G401 (cell line): ENCODE results near the gene MYBBP1A. TPM values are rescaled to one million over a fixed set of nuclear protein-coding genes. Genes with fewer than 3 reads are reported as not detected.

Experiments used
- DNase-seq: peaks from one replicate; pipeline ENCODE4 v3.0.0-alpha.2; 2015; ENCODE audit warnings: low spot score
- in situ Hi-C: cut with HindIII; loops from 2 replicates; pipeline ENCODE4 v1.10.0; 2016; ENCODE audit warnings: low sequenced_read_pairs, mixed read lengths
- total RNA-seq: library from RNA; depleted of rRNA; stranded (reverse); fragments of >200 nt; shearing (Covaris generic); gene quantifications from 2 replicates; pipeline ENCODE4 v1.2.3, GENCODE V29; 2014

MYBBP1A gene
- total RNA-seq, 1 experiment from 2014 or later, result 89.3 TPM

DNA sequence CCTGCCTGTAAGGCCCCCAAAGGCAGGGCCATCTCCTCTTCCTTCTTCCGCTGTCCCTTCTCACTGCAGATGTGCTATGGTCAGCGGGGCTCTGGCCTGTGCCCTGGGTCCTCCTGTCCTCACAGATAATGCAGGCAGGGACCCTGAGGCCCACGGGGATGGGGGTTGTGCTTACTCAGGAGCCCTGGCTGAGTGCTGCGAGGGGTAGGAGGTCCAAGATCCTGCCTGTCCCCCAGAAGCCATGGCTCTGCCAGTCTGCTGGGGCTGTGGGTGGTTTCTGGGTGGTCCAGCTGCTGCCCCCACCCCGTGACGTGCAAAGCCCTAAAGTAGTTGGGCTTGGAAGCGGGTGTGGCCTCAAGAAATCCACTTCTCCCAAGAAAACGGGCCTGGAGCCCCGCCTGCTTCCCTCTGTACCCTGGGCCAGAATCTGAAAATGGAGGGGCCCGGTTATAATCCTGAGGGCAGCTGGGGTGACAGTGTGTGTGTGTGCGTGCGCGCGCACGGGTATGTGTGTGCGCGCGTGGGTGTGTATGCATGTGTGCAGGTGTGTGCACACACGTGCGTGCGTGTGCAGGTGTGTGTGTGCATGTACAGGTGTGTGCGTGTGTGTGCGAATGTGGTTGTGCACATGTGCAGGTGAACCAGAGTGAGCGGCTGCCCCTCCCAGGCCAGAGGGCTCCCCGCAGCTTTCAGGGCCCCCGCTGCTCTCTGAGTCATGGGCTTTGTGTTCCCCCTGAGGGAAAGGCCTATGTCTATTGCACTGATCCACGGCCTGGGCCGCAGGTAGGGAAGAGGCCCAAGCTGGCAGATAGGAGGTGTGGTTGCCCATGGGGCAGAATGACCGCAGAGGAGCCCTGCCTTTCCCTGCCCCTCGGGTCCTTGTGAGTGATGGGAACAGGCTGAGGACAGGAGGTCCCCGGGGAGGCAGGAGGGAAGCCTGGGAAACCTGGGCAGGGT is 42.8 kb downstream of the MYBBP1A start:
- in situ Hi-C loops, result no loop called here
- DNase-seq, result no peak

- DNase-seq, result no peak
- in situ Hi-C loops, result no loop called here
Observed at GRCh38 chr17:4511199-4511932, 43.8 kb downstream of the MYBBP1A start.

- DNase-seq, result no peak
- in situ Hi-C loops, result no loop called here
Observed at GRCh38 chr17:4510618-4510941, 44.6 kb downstream of the MYBBP1A start.

DNA sequence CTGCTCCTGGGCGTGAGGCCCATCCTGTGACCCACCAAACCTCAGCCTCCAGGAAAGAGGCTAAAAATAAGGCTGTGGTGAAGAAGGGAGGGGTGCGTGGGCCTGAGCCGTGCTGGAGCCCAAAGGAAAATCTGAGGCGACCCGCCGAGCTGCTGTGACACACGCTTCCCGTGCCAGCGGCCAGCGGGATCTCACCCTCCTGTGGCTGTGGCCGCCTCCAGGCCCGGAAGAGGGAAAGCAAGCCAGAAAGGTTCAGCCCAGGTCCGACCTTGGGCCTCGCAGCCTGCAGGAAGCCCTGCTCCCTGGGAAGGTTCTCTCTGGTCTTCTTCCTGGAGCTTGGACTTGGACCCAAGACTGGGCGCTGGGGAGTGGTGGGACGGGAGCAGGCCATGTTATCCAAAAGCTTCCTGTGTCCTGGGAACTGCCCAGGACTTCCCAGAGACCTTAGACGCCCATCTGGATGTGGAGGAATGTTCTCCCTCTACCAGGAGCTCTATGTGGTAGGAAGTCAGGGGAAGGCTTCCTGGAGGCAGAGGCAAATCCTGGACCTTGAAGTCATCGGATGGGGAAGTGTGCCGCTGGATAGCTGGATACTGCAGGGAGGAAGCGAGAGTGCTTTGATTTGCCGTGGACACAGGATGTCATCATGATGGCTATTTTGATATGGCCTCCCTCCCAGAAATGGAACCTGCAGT is 45.1 kb downstream of the MYBBP1A start:
- in situ Hi-C loops, result no loop called here
- DNase-seq, result no peak

DNA sequence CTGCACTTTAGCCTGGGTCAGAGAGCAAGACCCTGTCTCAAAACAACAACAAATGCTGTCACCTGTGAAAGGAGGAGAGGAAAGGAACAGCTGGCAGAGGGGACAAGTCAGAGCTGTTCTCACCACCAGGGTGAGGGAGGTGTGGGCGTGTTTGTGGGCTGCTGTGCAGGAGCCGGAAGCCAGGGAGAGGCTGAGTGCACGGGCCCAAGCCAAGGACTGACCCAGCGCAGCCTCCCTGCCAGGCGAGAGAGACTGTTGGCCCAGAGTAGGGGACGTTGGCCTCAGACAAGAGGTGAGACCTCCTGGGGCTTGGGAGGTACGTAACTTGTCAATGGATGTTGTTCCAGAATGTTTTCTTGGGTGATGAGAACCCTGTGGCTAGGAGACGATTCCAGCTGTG is 45.8 kb downstream of the MYBBP1A start:
- no peak for DNase-seq
- in situ Hi-C loops, result no loop called here

- in situ Hi-C loops, result no loop called here
Observed at GRCh38 chr17:4508207-4508606, 47.0 kb downstream of the MYBBP1A start.

GRCh38 chr17:4507361-4508111 is 47.6 kb downstream of the MYBBP1A start:
- in situ Hi-C loops, result no loop called here
- no peak for DNase-seq

More at GRCh38 chr17:4508207-4508606, 47.0 kb downstream of the MYBBP1A start:
- no peak for DNase-seq

DNA sequence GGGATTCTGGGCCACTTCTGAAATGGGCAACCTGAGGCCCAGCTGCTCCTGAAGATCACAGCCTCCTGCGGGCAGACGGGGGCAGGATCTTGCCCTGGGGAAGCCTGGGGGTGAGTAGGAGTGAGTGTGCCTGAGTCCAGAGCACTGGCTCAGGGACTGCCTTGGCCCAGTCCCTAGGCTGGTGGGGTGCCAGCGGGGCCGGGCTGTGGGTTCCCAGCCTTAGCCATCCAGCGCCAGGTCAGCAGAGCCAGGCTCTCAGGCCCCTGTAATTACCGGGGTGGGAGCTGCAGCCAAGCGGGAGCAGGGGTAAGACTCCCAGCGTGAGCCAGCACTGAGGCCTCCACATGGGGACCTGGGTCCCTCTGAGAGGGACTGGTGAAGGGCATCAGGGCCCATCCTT is 48.3 kb downstream of the MYBBP1A start:
- in situ Hi-C loops, result no loop called here
- no peak for DNase-seq

DNA sequence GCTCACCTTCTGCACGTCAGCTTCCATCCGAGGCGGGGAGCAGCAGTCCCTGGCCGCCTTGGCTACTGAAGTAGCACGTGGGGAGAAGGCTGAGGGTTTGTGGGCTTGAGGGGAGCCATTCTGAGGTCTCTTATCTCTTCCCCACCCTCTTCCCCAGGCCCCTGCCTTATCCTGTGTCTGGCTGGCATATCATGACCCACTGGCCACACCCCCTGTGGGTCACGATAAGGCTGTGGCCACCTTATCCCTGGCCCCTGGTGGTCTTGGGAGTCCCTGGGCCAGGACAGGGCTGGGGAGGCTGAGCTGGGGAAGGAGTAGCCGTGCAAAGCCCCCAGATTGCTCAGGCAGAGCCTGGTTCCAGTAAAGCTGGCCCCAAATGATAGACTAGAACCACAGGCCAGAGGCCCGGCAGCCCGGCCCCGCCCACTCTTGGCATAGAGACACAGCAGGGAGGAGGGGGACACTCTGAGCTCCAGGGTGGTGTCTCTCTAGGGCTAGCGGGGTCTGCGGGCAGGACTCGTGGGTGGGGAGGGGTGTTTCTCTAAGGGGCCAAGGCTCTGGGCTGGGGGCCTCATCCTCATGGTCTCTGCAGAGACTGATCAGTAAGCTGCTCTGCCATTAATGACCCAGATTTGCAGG is 48.9 kb downstream of the MYBBP1A start:
- no peak for DNase-seq
- in situ Hi-C loops, result no loop called here

GRCh38 chr17:4505187-4505586 is 50.0 kb downstream of the MYBBP1A start:
- no peak for DNase-seq
- in situ Hi-C loops, result no loop called here

- no peak for DNase-seq
- in situ Hi-C loops, result no loop called here
Observed at GRCh38 chr17:4504188-4504587, 51.0 kb downstream of the MYBBP1A start.

DNA sequence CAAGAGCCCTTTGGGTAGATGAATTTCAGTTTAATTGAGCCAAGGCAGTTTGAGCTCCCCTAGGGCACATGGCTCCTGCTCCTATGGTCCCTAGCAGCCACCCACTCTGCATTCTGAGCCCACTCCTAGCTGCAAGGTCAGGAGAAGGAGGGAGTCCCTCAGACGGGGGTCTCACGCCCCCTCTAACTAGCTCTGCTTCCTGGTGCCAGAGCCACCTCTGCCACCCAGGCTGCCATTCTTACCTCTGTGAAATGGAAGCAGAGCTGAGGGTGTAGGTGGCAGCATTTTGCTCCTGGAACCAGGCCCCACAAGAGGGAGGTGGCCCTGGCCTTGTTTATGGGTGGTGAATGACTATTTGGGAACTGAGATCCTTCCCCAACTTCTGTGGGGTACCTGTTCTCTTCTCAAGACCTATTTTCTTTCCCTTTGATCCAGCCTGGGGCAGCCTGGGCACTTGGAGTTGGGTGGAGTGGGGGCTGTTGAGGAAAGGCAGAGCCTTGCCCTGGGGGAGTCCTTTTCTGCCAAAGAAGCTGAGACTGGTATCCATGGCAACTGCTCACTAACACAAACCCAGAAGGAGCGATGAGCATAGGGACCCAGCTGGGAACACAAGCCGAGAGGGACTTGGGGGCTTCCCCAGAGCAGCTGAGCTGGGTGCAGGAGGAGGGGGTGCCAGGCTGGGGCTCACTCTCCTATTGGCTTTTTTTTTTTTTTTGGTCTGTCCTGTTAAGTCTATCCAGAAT is 51.7 kb downstream of the MYBBP1A start:
- no peak for DNase-seq
- in situ Hi-C loops, result no loop called here

GRCh38 chr17:4502466-4503154 is 52.6 kb downstream of the MYBBP1A start:
- in situ Hi-C loops, result no loop called here
- DNase-seq, result no peak

DNA sequence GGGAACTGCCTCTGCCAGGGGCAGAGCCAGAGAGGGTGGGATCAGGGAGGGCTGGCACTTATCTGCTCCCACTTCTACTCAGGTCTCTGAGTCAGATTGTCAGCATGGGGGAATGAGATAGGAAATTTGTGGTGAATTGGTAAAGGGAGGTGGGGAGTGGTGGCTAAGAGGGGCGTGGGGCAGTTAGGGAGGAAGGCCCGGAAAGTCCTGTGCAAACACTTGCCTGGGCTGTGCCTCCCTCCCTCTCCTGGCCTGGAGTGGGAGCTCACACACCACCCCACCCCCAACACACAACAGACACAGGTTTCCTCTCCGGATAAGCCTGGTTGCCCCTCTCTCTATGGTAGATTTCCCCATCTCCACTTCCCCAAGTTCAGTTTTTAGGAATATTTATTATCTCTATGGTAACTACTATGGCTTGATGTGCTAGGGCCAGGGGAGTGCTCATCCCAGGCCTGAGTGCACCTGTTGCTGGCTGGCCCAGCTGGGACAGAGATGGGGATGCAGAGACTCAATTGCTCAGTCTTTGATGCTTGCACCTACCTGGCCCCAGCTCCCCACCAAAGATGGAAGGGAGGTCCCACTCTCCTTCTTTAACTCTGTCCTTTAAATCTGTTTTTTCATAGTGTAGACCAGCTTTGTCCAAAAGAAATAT is 53.8 kb downstream of the MYBBP1A start:
- DNase-seq, result no peak
- in situ Hi-C loops, result no loop called here

- in situ Hi-C loops, result no loop called here
- DNase-seq, result no peak
Observed at GRCh38 chr17:4500191-4500571, 55.0 kb downstream of the MYBBP1A start.

GRCh38 chr17:4499431-4500190 is 55.6 kb downstream of the MYBBP1A start:
- no peak for DNase-seq
- in situ Hi-C loops, result no loop called here
